Measurements from ENCODE around the gene ACP7. TPM values are rescaled to one million over a fixed set of nuclear protein-coding genes. Genes with fewer than 3 reads are reported as not detected.

The ACP7 gene
- polyA plus RNA-seq, 3 donors from 2014 or later = not detected

DNA sequence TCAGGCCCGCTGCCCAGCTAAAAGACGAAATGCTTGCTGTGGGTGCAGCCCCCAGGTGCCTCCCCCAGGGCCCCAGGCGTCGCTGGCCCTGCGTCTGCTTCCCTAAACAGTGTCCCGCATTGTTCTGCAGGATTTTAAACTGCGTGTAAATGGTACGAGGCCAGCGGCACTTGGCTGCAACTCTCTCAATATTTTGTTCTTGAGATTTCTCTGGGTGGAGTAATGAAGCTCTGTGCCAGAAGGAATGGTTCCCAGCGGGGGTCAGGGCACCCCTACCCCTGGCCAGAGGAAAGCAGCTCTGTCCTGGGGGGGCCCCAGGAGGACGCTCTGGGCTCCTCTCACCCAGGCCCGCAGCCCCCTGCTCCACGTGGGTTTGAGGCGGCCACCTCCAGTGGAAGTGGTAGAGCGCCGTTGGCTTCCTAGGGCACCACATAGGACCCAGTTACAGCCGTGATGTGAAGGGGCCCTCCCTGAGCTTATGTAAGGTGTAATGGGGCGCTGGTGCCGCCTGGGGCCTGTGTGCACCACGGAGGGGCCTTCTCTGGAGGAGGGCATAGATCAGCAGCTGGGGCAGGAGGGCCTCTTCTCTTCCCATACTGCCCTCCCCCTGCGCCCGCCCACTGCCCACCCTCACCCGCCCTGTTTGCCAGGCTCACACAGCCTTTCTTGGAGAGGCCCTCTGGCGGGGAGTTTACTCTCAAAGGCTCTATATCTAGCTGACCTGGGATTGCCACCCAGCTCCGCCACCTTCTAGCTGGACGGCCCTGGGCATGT lies 61.2 kb downstream of the ACP7 start:
- Mint-ChIP-seq H3K27me3 (ENCODE audit: low read depth in 3 of 3) (peaks cover 0 to 3% (median 0%) of the 10 kb centered on the region in 3 donors), H3K27ac (peak overlapping the region in 2 of 6 donors; percentile 3 to 66), H3K9me3 (no peaks in the 10 kb centered on the region), H3K4me3 (no peak overlapping the region), H3K4me1 (peaks cover 28 to 46% of the 10 kb centered on the region in 2 donors), H3K36me3 (no peaks in the 10 kb centered on the region)
- DNase-seq = no peak

GRCh38 chr19:39146091-39146490 lies 61.9 kb downstream of the ACP7 start:
- Mint-ChIP-seq H3K27ac (peak overlapping the region in 2 of 6 donors; percentile 20 to 81), H3K36me3 (no peaks in the 10 kb centered on the region), H3K4me1 (peaks cover 33 to 52% of the 10 kb centered on the region in 2 donors), H3K27me3 (ENCODE audit: low read depth in 3 of 3) (peaks cover 0 to 3% (median 2%) of the 10 kb centered on the region in 3 donors), H3K4me3 (peak overlapping the region in 1 of 5 donors; percentile 10), H3K9me3 (no peaks in the 10 kb centered on the region)
- DNase-seq = no peak

- no peak for DNase-seq
- Mint-ChIP-seq H3K4me1 (peaks cover 37 to 58% of the 10 kb centered on the region in 2 donors), H3K27ac (peak overlapping the region in 1 of 6 donors; percentile 15), H3K27me3 (ENCODE audit: low read depth in 3 of 3) (peaks cover 0 to 2% (median 1%) of the 10 kb centered on the region in 3 donors), H3K9me3 (no peaks in the 10 kb centered on the region), H3K4me3 (no peak overlapping the region), H3K36me3 (no peaks in the 10 kb centered on the region)
Observed at GRCh38 chr19:39146686-39147450, 62.7 kb downstream of the ACP7 start.

DNA sequence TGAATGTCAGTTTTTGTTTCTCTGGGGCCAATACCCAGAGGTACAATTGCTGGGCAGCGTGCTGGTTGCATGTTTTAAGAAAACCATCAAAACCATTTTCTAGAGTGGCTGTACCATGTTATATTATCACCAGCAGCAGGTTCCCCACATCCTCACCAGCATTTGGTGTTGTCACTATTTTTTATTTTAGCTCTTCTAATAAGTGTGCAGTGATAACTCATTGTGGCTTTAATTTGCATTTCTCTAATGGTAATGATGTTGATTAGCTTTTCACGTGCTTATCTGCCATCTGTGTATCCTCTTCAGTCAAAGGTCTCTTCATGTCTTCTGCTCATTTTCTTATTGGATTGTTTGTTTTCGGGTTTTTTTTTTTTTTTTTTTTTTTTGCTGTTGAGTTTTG lies 63.3 kb downstream of the ACP7 start:
- Mint-ChIP-seq H3K4me3 (peak overlapping the region in 2 of 5 donors; percentile 7 to 33), H3K27ac (peak overlapping the region in 1 of 6 donors; percentile 6), H3K4me1 (peaks cover 40 to 58% of the 10 kb centered on the region in 2 donors), H3K9me3 (no peaks in the 10 kb centered on the region), H3K27me3 (ENCODE audit: low read depth in 3 of 3) (peaks cover 0 to 2% (median 1%) of the 10 kb centered on the region in 3 donors), H3K36me3 (no peaks in the 10 kb centered on the region)
- DNase-seq = no peak

DNA sequence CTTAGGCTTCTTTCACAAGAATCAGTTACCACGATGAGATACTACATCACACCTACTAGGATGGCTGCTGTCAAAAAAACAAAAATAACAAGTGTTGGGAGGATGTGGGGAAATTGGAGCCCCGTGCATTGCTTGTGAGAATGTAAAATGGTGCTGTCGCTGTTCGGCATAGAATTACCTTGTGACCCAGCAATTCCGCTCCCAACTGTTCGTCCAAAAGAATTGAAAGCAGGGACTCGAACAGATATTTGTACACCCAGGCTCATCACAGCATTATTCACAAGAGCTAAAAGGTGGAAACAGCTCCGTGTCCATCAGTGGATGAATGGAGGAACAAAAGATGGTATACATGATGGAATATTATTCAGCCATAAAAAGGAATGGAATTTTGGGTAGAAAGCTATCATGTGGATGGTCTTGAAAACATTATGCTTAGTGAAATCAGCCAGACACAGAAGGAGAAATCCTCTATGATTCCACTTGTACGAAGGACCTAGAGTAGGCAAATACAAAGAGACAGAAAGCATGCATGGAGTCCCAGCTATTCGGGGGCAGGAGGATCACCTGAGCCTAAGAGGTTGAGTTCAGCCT lies 64.9 kb downstream of the ACP7 start:
- H3K4me3 Mint-ChIP-seq = peak overlapping the region in 2 of 5 donors; percentile 39 to 41
- H3K27ac Mint-ChIP-seq = peak overlapping the region in 1 of 6 donors; percentile 10
- no peaks in the 10 kb centered on the region for H3K36me3 Mint-ChIP-seq
- DNase-seq = no peak
- H3K27me3 Mint-ChIP-seq (ENCODE audit: low read depth in 3 of 3) = peaks cover 0 to 2% (median 1%) of the 10 kb centered on the region in 3 donors
- H3K9me3 Mint-ChIP-seq = no peaks in the 10 kb centered on the region
- peaks cover 38 to 50% of the 10 kb centered on the region in 2 donors for H3K4me1 Mint-ChIP-seq

DNA sequence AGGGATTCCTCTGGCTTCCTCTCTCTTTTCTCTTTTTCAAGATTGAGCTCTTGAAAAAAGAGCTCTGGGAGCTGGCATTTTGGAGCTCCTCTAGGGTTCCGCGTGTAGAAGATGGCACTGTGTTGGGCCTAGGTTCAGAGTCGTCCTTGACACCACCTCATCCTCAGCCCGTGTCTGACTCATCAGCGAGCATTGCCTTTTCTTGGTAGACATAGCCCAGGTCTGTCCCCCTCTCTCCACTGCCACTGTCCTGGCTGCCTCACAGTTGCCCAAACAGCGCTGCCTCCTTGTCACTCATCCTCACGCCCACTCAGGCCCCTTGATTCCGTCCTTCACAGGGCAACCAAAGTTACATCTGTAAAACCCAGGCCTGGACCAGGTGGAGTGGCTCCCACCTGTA lies 66.1 kb downstream of the ACP7 start:
- H3K4me3 Mint-ChIP-seq = no peak overlapping the region
- DNase-seq = no peak
- no peaks in the 10 kb centered on the region for H3K36me3 Mint-ChIP-seq
- peaks cover 0 to 2% (median 1%) of the 10 kb centered on the region in 3 donors for H3K27me3 Mint-ChIP-seq (ENCODE audit: low read depth in 3 of 3)
- H3K9me3 Mint-ChIP-seq = no peaks in the 10 kb centered on the region
- peaks cover 35 to 45% of the 10 kb centered on the region in 2 donors for H3K4me1 Mint-ChIP-seq
- no peak overlapping the region for H3K27ac Mint-ChIP-seq

DNA sequence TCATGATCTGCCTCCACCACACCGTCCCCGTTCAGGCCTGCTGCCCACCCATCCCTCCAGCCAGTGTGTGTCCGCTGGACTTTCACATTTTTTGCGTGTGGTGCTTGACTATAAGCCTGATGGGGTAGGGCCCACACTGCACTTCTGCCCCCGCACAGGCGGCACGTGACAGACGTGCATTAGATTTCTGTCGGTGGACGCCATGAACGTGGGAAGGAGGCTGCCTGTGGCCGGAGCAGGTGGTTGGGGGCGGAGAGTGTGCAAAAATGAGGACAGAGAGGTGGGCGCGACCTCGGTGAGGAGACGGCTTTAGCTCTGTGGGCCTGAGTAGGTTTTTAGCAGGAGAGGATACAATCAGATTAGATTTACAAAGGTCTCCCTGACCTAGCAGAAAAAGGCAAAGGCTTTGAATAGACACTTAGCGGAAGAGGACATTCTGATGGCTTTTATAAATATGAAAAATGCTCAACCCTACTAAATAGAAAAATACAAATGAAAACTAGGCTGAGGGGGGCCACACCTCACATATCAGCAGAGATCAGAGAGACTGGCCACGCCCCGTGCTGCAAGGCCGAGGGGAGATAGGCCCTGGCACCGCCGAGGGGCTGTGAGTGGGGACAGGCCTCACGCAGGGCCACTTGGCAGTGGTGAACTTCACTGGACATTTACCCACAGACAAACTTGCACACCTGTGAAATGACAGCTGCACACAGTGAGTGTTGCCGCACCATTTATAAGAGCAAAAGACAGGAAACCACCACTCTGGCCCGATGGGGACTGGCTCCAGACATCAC lies 66.8 kb downstream of the ACP7 start:
- Mint-ChIP-seq H3K36me3 (no peaks in the 10 kb centered on the region), H3K9me3 (no peaks in the 10 kb centered on the region), H3K4me1 (peaks cover 35 to 42% of the 10 kb centered on the region in 2 donors), H3K27ac (peak overlapping the region in 5 of 6 donors; percentile 42 to 64 (median 59)), H3K4me3 (peak overlapping the region in 2 of 5 donors; percentile 65), H3K27me3 (ENCODE audit: low read depth in 3 of 3) (peaks cover 0 to 2% (median under 1%) of the 10 kb centered on the region in 3 donors)
- DNase-seq = no peak

DNA sequence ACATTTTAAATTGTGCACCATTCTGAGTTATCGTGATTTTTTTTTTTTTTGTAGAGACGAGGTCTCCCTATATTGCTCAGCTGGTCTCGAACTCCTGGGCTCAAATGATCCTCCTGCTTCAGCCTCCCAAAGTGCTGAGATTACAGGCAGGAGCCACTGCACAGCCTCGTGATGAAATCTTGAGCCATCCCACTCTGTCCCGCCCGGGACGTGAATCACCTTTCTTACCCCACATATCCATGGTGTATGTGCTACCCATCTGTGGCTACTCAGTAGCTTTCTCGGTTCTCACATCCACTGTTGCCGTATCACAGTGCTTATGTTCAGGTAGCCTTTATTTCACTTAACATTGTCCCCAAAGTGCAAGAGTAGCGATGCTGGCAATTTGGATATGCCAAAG lies 67.9 kb downstream of the ACP7 start:
- Mint-ChIP-seq H3K9me3 (no peaks in the 10 kb centered on the region), H3K4me3 (no peak overlapping the region), H3K27ac (no peak overlapping the region), H3K4me1 (peaks cover 39 to 42% of the 10 kb centered on the region in 2 donors), H3K36me3 (no peaks in the 10 kb centered on the region), H3K27me3 (ENCODE audit: low read depth in 3 of 3) (peaks cover 0 to 3% (median 2%) of the 10 kb centered on the region in 3 donors)
- DNase-seq = no peak

DNA sequence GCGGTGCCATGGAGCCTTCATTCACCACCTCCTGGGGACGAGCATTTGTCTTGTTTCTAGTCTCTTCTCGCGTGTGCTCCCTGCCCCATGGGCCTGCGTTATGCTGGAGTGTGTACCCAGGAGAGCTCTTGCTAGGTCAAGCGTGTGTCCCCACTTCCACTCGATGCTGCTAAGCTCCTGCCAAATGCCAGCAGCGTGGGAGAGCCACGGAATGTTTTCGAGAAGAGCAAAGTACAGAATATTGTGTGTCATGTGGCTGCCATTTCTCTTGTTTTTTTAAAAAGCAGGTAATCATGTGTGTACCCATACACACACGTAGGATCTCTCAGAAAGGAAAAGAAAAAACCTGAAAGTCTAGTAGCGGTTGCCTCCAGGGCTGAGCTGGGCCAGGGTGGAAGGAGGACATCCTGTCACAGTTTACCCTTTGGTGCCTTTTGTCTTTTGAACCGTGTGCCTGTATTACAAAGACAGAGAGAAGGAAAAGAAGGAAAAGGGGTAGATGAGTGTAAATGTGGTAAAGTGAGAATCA lies 70.0 kb downstream of the ACP7 start:
- H3K9me3 Mint-ChIP-seq = no peaks in the 10 kb centered on the region
- DNase-seq = no peak
- peaks cover 0 to 7% (median 2%) of the 10 kb centered on the region in 3 donors for H3K27me3 Mint-ChIP-seq (ENCODE audit: low read depth in 3 of 3)
- H3K4me3 Mint-ChIP-seq = no peak overlapping the region
- H3K27ac Mint-ChIP-seq = peak overlapping the region in 1 of 6 donors; percentile 45
- H3K4me1 Mint-ChIP-seq = peaks cover 37 to 44% of the 10 kb centered on the region in 2 donors
- H3K36me3 Mint-ChIP-seq = no peaks in the 10 kb centered on the region

DNA sequence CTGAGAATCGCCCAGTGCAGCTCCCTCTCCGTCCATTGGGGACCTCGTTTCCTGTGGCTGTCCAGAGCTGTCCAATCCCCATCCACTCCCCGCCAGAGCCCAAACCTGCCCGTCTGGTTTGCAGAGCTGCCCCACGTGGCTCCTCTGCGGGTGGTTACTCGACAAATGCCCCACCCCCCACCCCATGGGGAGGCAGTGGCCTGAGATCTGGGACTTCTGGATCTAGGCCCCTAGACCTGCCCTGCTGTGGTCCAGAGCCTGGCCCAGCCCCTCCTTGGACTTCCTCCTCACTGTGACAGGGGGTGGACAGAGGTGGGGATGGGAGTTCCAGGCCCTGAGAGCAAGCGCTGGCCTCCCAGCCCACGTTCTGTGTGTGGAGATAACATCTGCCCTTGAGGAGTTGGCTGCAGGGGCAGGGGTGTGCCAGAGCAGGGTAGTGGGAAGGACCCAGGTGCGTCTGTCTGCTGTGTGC lies 70.5 kb downstream of the ACP7 start:
- no peak overlapping the region for H3K4me3 Mint-ChIP-seq
- no peaks in the 10 kb centered on the region for H3K9me3 Mint-ChIP-seq
- H3K27ac Mint-ChIP-seq = no peak overlapping the region

GRCh38 chr19:39155114-39155700 lies 71.0 kb downstream of the ACP7 start:
- DNase-seq = no peak
- peaks cover 37 to 47% of the 10 kb centered on the region in 2 donors for H3K4me1 Mint-ChIP-seq
- H3K36me3 Mint-ChIP-seq = no peaks in the 10 kb centered on the region
- H3K4me3 Mint-ChIP-seq = no peak overlapping the region
- no peaks in the 10 kb centered on the region for H3K9me3 Mint-ChIP-seq
- no peak overlapping the region for H3K27ac Mint-ChIP-seq
- peaks cover 2 to 7% (median 2%) of the 10 kb centered on the region in 3 donors for H3K27me3 Mint-ChIP-seq (ENCODE audit: low read depth in 3 of 3)

More for the DNA sequence above, 70.5 kb downstream of the ACP7 start:
- Mint-ChIP-seq H3K27me3 (ENCODE audit: low read depth in 3 of 3) (peaks cover 2 to 7% (median 2%) of the 10 kb centered on the region in 3 donors), H3K4me1 (peaks cover 35 to 44% of the 10 kb centered on the region in 2 donors), H3K36me3 (no peaks in the 10 kb centered on the region)
- no peak for DNase-seq

- H3K9me3 Mint-ChIP-seq = no peaks in the 10 kb centered on the region
- H3K4me3 Mint-ChIP-seq = no peak overlapping the region
- no peak for DNase-seq
- H3K36me3 Mint-ChIP-seq = no peaks in the 10 kb centered on the region
- no peak overlapping the region for H3K27ac Mint-ChIP-seq
- H3K4me1 Mint-ChIP-seq = peaks cover 40 to 50% of the 10 kb centered on the region in 2 donors
- H3K27me3 Mint-ChIP-seq (ENCODE audit: low read depth in 3 of 3) = peaks cover 2 to 7% (median 2%) of the 10 kb centered on the region in 3 donors
Observed at GRCh38 chr19:39155741-39156140, 71.6 kb downstream of the ACP7 start.

Data from immature natural killer cell (primary cell).